ENCODE data around the gene NFIB. TPM values are rescaled to one million over a fixed set of nuclear protein-coding genes. Genes with fewer than 3 reads are reported as not detected.

NFIB gene
- polyA plus RNA-seq, 1 donor (not counting 4 experiments of a cell fraction or from before 2014, with no cell fraction given) = 8.9 TPM

DNA sequence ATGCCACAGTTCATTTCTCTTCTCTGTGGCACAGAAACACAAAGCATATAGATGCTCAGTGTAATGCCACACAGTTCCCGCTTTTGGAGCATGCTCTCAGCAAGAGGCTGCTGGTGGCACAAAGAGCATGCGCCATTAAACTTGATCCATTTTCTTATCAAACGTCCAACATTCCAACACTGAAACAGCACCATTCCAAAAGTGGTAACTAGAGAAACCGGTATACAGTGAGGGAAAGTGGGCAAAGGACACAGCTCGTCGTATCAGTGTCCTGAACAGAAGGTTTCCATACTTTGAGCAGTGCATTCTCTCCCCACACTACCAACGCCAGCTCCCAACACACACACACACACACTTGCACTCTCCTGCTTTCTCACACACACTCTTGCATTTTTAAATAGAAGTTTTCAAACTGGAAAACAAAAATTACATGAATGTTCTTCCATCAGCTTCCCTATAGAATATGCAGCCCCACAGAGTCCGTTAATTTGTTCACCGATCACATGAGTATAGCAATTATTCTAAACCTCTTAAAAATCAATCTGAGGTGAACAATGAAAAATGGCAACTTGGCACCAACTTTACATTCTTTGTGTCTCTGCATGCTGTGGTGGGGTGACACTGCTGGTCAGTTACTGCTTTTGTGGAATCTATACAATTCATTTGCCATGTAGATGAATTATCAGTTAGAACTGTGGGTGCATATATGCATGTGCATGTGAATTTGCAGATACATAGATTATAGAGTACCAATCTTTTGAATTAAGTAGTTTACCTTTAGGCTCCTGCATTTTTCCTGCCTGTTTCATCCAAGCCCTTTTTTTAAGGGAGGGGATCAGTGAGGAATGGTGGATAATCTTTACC is 5.7 kb downstream of the NFIB start:
- Histone ChIP-seq H3K36me3 (ENCODE audit: control insufficient read depth in 2 of 2, extremely low read depth in 1 of 2, insufficient read depth in 2 of 2, low read length in 2 of 2) (peaks cover 0 to 12% of the 10 kb centered on the region in 2 experiments), H3K4me2 (ENCODE audit: control insufficient read depth, extremely low read depth, insufficient read depth, low read depth, low read length) (peak overlapping the region; percentile 96), H4K20me1 (ENCODE audit: control insufficient read depth, extremely low read depth, insufficient read depth, low read length) (no peaks in the 10 kb centered on the region), H3K27me3 (ENCODE audit: control insufficient read depth, extremely low read depth, insufficient read depth, low read length) (no peaks in the 10 kb centered on the region), H3K9ac (ENCODE audit: control insufficient read depth, extremely low read depth, insufficient read depth, low read length) (peak overlapping the region; percentile 75), H3K9me3 (ENCODE audit: control insufficient read depth, low read depth, low read length) (no peaks in the 10 kb centered on the region), H3K4me3 (ENCODE audit: control insufficient read depth in 2 of 3, extremely low read depth in 1 of 3, insufficient read depth in 2 of 3, low read depth in 1 of 3, low read length in 3 of 3) (peak overlapping the region; percentile 16 to 86 (median 66)), H2AFZ (ENCODE audit: control insufficient read depth, low read length) (peak overlapping the region; percentile 48), H3K9me1 (ENCODE audit: control insufficient read depth, extremely low read depth, insufficient read depth, low read length) (no peaks in the 10 kb centered on the region), H3K27ac (ENCODE audit: control insufficient read depth, insufficient read depth, low read length) (peak overlapping the region; percentile 83), H3K79me2 (ENCODE audit: control insufficient read depth, insufficient read depth, low read length) (peaks cover 90% of the 10 kb centered on the region), H3K4me1 (ENCODE audit: control insufficient read depth, extremely low read depth, insufficient read depth, low read length) (peaks cover 31% of the 10 kb centered on the region)
- dilution Hi-C loops (cut with MboI; ENCODE audit: extremely low pct_ligation_motif_present, low sequenced_read_pairs) = no loop called here
- no peak for DNase-seq (ENCODE audit: low read depth, low spot score)
- FAIRE-seq = peak; percentile 73
- TF ChIP-seq EZH2 (IDR thresholded peaks at IDR 0.05; ENCODE audit: low read length) = no peak
- TF ChIP-seq, protein P1, sequence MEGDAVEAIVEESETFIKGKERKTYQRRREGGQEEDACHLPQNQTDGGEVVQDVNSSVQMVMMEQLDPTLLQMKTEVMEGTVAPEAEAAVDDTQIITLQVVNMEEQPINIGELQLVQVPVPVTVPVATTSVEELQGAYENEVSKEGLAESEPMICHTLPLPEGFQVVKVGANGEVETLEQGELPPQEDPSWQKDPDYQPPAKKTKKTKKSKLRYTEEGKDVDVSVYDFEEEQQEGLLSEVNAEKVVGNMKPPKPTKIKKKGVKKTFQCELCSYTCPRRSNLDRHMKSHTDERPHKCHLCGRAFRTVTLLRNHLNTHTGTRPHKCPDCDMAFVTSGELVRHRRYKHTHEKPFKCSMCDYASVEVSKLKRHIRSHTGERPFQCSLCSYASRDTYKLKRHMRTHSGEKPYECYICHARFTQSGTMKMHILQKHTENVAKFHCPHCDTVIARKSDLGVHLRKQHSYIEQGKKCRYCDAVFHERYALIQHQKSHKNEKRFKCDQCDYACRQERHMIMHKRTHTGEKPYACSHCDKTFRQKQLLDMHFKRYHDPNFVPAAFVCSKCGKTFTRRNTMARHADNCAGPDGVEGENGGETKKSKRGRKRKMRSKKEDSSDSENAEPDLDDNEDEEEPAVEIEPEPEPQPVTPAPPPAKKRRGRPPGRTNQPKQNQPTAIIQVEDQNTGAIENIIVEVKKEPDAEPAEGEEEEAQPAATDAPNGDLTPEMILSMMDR (optimal IDR thresholded peaks at IDR 0.05 in 1 of 3, IDR thresholded peaks at IDR 0.05 in 1 of 3, conservative IDR thresholded peaks at IDR 0.05 in 1 of 3; ENCODE audit: extremely low read depth in 1 of 3, insufficient read depth in 2 of 3, low read length in 3 of 3) = no peak

DNA sequence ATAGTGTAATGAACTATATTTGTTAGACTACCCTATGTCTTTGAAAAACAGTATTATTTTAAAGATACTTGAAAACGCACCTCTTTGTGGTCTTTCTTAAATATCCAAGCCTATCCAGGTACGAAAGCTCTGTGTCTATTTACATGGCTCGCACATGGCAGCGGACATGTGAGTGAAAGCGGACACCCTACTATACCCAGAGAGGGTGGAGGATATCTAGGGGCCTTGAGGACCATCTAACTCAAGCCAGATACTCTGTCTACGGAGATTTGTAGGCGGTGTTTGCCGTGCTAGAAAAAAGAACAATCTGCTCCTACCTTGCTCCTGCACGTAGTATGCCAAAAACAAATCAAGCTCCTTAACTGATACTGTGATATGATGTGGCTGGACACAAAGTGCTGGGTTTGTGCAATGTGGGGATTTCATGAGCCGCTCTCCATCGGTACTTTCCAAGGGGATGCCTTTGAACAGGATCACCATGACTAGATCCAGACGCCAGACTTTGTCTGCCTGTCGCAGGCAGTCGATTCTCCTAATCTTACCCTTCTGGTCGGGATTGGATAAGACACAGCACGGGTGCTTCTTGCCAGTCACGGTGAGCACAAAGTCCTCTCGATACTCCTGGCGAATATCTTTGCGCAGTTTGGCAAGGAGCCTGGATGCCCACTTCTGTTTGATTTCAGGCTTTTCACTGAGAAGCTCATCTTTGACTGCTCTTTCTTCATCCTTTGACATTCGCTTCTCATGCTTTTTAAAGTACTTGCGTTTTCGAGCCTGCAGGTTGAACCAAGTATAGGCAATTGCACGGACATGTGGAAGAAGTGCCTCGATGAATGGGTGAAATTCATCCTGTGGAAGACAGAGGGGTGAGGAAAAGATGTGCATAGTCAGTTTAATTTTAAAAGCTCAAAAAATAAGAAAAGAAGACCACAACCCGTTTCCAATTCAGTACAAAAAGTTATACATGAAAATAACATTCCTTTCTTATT is 7.0 kb downstream of the NFIB start:
- H3K9ac ChIP-seq (ENCODE audit: control insufficient read depth, extremely low read depth, insufficient read depth, low read length) = peak overlapping the region; percentile 75
- peaks cover 87% of the 10 kb centered on the region for H3K79me2 ChIP-seq (ENCODE audit: control insufficient read depth, insufficient read depth, low read length)
- dilution Hi-C loops (cut with MboI; ENCODE audit: extremely low pct_ligation_motif_present, low sequenced_read_pairs) = no loop called here
- H3K4me1 ChIP-seq (ENCODE audit: control insufficient read depth, extremely low read depth, insufficient read depth, low read length) = peaks cover 37% of the 10 kb centered on the region
- peaks cover 0 to 12% of the 10 kb centered on the region in 2 experiments for H3K36me3 ChIP-seq (ENCODE audit: control insufficient read depth in 2 of 2, extremely low read depth in 1 of 2, insufficient read depth in 2 of 2, low read length in 2 of 2)
- H3K9me1 ChIP-seq (ENCODE audit: control insufficient read depth, extremely low read depth, insufficient read depth, low read length) = no peaks in the 10 kb centered on the region
- H4K20me1 ChIP-seq (ENCODE audit: control insufficient read depth, extremely low read depth, insufficient read depth, low read length) = no peaks in the 10 kb centered on the region
- peak overlapping the region; percentile 96 for H3K4me2 ChIP-seq (ENCODE audit: control insufficient read depth, extremely low read depth, insufficient read depth, low read depth, low read length)
- FAIRE-seq (peak; percentile 88), DNase-seq (ENCODE audit: low read depth, low spot score) (no peak)
- TF ChIP-seq EZH2 (IDR thresholded peaks at IDR 0.05; ENCODE audit: low read length) = no peak
- TF ChIP-seq, protein P1 (optimal IDR thresholded peaks at IDR 0.05 in 1 of 3, IDR thresholded peaks at IDR 0.05 in 1 of 3, conservative IDR thresholded peaks at IDR 0.05 in 1 of 3; ENCODE audit: extremely low read depth in 1 of 3, insufficient read depth in 2 of 3, low read length in 3 of 3) = no peak
- H3K9me3 ChIP-seq (ENCODE audit: control insufficient read depth, low read depth, low read length) = no peaks in the 10 kb centered on the region
- peak overlapping the region; percentile 35 for H2AFZ ChIP-seq (ENCODE audit: control insufficient read depth, low read length)
- H3K27me3 ChIP-seq (ENCODE audit: control insufficient read depth, extremely low read depth, insufficient read depth, low read length) = no peaks in the 10 kb centered on the region
- peak overlapping the region; percentile 2 to 86 (median 66) for H3K4me3 ChIP-seq (ENCODE audit: control insufficient read depth in 2 of 3, extremely low read depth in 1 of 3, insufficient read depth in 2 of 3, low read depth in 1 of 3, low read length in 3 of 3)
- H3K27ac ChIP-seq (ENCODE audit: control insufficient read depth, insufficient read depth, low read length) = peak overlapping the region; percentile 83

All from keratinocyte (primary cell).